Measurements from ENCODE around the gene CENPV.

DNA sequence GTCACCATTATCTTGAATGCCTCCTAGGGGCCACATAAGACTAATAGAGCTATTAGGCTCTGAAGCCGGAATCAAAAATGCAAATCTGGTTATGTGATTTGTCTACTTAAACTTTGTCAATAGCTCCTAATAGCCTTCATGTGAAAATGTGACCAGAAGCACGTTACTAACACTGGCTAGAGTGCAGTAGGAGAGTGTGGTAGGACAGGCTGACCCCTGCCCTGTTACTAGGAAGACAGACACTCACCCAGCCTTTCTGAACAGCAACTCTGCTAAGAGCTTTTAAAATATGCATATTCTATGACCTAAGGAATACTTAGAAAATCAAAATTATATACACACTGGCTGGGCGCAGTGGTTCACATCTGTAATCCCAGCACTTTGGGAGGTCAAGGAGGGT lies 26.3 kb downstream of the CENPV start:
- no peak for TF ChIP-seq GATA2 (IDR thresholded peaks at IDR 0.05; ENCODE audit: low read depth, low read length)
- no peak for TF ChIP-seq GATA3 (IDR thresholded peaks at IDR 0.05; ENCODE audit: low read depth, low read length)

Data from SH-SY5Y (cell line).